Transverse colon (tissue), 4 donors: Measurements from ENCODE around the gene RANBP6. TPM values are rescaled to one million over a fixed set of nuclear protein-coding genes. Genes with fewer than 3 reads are reported as not detected.
A peak's percentile ranks its signal among the peaks of the same experiment; 100 is the strongest.

Experiments
- DNase-seq: peaks from one replicate; pipeline ENCODE4 v3.0.0-alpha.2; 2019
- H3K27ac ChIP-seq, 4 donors: fragments of 200-600 bp; sonication (generic); 2 replicates each; pipeline ENCODE4 v1.5.1; 2016 to 2018; ENCODE audit warnings: inconsistent platforms in 4 of 4
- H3K27me3 ChIP-seq: fragments of 200-600 bp; sonication (generic); 2 replicates; pipeline ENCODE4 v1.5.1; 2017; ENCODE audit warnings: inconsistent platforms
- H3K36me3 ChIP-seq, 4 donors: fragments of 200-600 bp; sonication (generic); 2 replicates each; pipeline ENCODE4 v1.5.1; 2017 to 2019; ENCODE audit warnings: inconsistent platforms in 4 of 4
- H3K4me1 ChIP-seq, 4 donors: fragments of 200-600 bp; sonication (generic); 2 replicates each; pipeline ENCODE4 v1.5.1; 2017 to 2020; ENCODE audit warnings: inconsistent platforms in 4 of 4
- H3K4me3 ChIP-seq, 4 donors: fragments of 200-600 bp; sonication (generic); 1 replicate in 1 of 4; 2 replicates in 3 of 4; pipeline versions ENCODE4 v1.5.1 to v1.6.1; 2017 to 2019; ENCODE audit warnings: inconsistent platforms in 4 of 4
- H3K9me3 ChIP-seq, 2 donors: fragments of 200-600 bp; sonication (generic); 2 replicates each; pipeline ENCODE4 v1.5.1; 2017 to 2019; ENCODE audit warnings: inconsistent platforms in 2 of 2
- EP300 ChIP-seq: sonication (generic); formaldehyde crosslinking; IDR thresholded peaks from one replicate; pipeline ENCODE4 v1.6.1; 2017; ENCODE audit warnings: antibody characterized with exemption, low read depth
- POLR2A ChIP-seq: fragments of 450-650 bp; IDR thresholded peaks from one replicate; pipeline ENCODE4 v1.6.1; 2016; ENCODE audit warnings: antibody characterized with exemption, mild to moderate bottlenecking, moderate library complexity
- POLR2AphosphoS5 ChIP-seq, 3 donors: sonication (generic); formaldehyde crosslinking; IDR thresholded peaks; one replicate each; pipeline ENCODE4 v1.6.1; 2016; ENCODE audit warnings: antibody characterized with exemption in 3 of 3
- WGBS, 2 donors: methylation state at CpG; one replicate each; pipeline ENCODE4 v1.1.5; 2018; ENCODE audit warnings: low coverage in 1 of 2; 5-methylcytosine and 5-hydroxymethylcytosine counted together
- in situ Hi-C, 4 donors: fragments of 200-750 bp; cut with MboI; loops; one replicate each; pipeline versions ENCODE4 v1.15.0 to v1.15.1; 2017; ENCODE audit warnings: low sequenced_read_pairs in 3 of 4, low pct_ligation_motif_present in 1 of 4, low pct_unique_long_range_greater_than_20kb in 1 of 4
- intact Hi-C: fragments of 100-400 bp; cut with DNase I; formaldehyde crosslinking; loops from one replicate; pipeline ENCODE4 v1.15.1; 2023; ENCODE audit warnings: low total_unique reads
- small RNA-seq, 4 donors: library from RNA; depleted of rRNA; stranded (forward); fragments of <200 nt; gene quantifications; one replicate each; pipeline ENCODE3, GENCODE V24; 2016
- total RNA-seq, 4 donors: library from RNA; depleted of rRNA; stranded (reverse); fragments of >200 nt; gene quantifications; one replicate each; pipeline ENCODE4 v1.1.0, GENCODE V29; 2016
- TF ChIP-seq, protein P1 (sequence below), 5 experiments: fragments of 200-600 bp in 3 of 5; fragments of 450-650 bp in 2 of 5; sonication (generic) in 3 of 5; IDR thresholded peaks; 1 replicate in 2 of 5; 2 replicates in 3 of 5; pipeline ENCODE4 v1.5.1; 2016 to 2017; ENCODE audit warnings: antibody characterized with exemption in 5 of 5, inconsistent platforms in 3 of 5, mild to moderate bottlenecking in 2 of 5, moderate library complexity in 1 of 5

The RANBP6 gene
- total RNA-seq, 4 donors from 2014 or later, result 8.6 to 19.8 (median 8.9) TPM

DNA sequence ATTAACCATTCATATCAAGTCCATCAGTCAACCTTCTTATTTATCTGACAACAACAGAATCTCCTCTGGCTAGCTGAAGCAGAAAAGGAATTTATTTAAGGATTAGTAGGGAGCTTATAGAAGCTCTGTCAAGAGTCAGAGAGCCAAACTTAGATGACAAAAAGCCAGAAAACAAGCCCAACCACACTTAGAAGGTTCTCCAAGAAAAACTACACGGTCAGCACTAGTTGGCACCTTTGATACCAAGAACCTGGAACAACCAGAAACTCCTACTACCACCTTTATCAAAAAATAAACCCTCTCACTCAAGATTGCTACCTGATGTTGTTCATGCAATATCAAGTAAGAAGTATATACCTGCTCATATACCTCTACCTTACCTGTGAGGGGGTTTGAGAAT is 36.9 kb downstream of the RANBP6 start:
- intact Hi-C loops, result no loop called here

DNA sequence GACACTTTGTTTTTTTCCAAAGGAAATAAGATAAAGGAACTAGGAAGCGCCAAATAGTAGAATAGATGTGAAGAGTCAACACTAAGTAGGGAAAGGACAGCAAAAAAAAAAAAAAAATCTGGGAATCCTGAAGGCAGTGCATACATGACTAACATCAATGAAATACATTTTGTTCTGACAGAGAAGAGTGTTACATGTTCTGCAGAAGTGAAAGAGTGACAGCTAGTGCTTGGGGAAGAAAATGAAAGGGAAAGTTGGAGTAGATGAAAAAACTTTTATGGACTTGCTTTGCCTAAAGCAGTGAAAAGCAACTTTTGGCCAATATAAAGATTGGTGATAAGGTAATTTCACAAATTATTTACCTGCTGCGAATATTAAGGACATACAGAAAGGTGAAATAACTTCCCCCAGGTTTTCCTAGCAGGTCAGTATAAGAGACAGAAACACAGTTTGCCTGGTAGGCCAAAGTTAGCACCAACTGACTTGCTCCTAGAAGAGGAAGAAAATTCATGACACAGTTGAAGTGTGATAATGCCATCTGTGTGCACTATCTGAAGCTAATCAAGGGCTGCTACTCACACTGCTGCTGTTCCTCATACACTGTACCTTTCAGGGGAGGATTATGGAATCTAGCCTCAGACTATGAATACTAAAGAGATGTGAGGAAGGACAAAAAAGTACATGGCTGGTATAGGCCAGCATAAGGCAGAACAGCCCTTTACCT is 38.6 kb downstream of the RANBP6 start:
- 76 to 81% methylated on average over 2 of the region's 2 CpGs for WGBS, 2 donors
- no peak overlapping the region for H3K4me3 ChIP-seq

More for the DNA sequence above, 36.9 kb downstream of the RANBP6 start:
- 70 to 73% methylated on average over 1 of the region's 1 CpG for WGBS, 2 donors
- H3K27me3 ChIP-seq, result no peaks in the 10 kb centered on the region
- peaks cover 0 to 1% (median 0%) of the 10 kb centered on the region in 4 donors for H3K36me3 ChIP-seq
- no peak for TF ChIP-seq POLR2A
- TF ChIP-seq, protein P1, sequence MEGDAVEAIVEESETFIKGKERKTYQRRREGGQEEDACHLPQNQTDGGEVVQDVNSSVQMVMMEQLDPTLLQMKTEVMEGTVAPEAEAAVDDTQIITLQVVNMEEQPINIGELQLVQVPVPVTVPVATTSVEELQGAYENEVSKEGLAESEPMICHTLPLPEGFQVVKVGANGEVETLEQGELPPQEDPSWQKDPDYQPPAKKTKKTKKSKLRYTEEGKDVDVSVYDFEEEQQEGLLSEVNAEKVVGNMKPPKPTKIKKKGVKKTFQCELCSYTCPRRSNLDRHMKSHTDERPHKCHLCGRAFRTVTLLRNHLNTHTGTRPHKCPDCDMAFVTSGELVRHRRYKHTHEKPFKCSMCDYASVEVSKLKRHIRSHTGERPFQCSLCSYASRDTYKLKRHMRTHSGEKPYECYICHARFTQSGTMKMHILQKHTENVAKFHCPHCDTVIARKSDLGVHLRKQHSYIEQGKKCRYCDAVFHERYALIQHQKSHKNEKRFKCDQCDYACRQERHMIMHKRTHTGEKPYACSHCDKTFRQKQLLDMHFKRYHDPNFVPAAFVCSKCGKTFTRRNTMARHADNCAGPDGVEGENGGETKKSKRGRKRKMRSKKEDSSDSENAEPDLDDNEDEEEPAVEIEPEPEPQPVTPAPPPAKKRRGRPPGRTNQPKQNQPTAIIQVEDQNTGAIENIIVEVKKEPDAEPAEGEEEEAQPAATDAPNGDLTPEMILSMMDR (IDR thresholded peaks at IDR 0.05), result no peak
- no peak for TF ChIP-seq EP300
- no peak for TF ChIP-seq POLR2AphosphoS5 (IDR thresholded peaks at IDR 0.05)
- no peak for DNase-seq
- H3K4me1 ChIP-seq, result peaks cover 0 to 25% (median 9%) of the 10 kb centered on the region in 4 donors
- no peak overlapping the region for H3K27ac ChIP-seq
- in situ Hi-C loops, result no loop called here
- no peak overlapping the region for H3K4me3 ChIP-seq
- H3K9me3 ChIP-seq, result no peaks in the 10 kb centered on the region

DNA sequence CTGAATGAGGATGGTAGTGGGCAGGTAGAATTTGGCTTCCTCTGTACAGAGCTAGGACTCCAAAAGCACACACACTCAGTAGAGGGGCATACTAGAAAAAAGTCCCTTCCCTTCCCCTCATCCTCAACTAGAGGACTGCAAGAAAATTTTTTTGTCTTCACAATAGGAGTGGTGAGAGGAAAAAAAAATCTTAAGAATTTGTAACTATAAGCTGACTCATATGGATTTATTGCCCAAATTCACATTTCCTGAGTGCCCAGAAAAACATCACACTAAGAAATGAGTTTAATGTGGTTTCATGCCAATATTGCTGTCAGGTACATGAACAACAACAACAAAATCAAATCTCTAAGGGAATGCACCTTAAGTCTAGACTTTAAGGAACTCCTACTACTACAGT is 43.7 kb downstream of the RANBP6 start:
- Histone ChIP-seq H3K9me3 (no peaks in the 10 kb centered on the region), H3K36me3 (peaks cover 0 to 9% (median 0%) of the 10 kb centered on the region in 4 donors), H3K4me1 (peaks cover 0 to 6% (median 3%) of the 10 kb centered on the region in 4 donors), H3K27ac (no peak overlapping the region), H3K4me3 (no peak overlapping the region), H3K27me3 (no peaks in the 10 kb centered on the region)
- no peak for DNase-seq
- in situ Hi-C loops (no loop called here), intact Hi-C loops (no loop called here)
- TF ChIP-seq POLR2AphosphoS5 (IDR thresholded peaks at IDR 0.05), result no peak
- TF ChIP-seq POLR2A, result no peak
- TF ChIP-seq EP300, result no peak
- TF ChIP-seq, protein P1 (IDR thresholded peaks at IDR 0.05), result no peak

More for the DNA sequence above, 38.6 kb downstream of the RANBP6 start:
- Histone ChIP-seq H3K27ac (peak overlapping the region in 2 of 4 donors; percentile 18 to 39), H3K4me1 (peaks cover 0 to 21% (median 6%) of the 10 kb centered on the region in 4 donors), H3K36me3 (peaks cover 0 to 9% (median 0%) of the 10 kb centered on the region in 4 donors), H3K27me3 (no peaks in the 10 kb centered on the region), H3K9me3 (no peaks in the 10 kb centered on the region)
- DNase-seq, result no peak
- intact Hi-C loops (no loop called here), in situ Hi-C loops (no loop called here)
- TF ChIP-seq, protein P1 (IDR thresholded peaks at IDR 0.05), result no peak
- TF ChIP-seq POLR2A (no peak), EP300 (no peak), POLR2AphosphoS5 (IDR thresholded peaks at IDR 0.05) (no peak)

Small RNA genes within 50 kb of the gene (small RNA-seq; reads per million reads assigned to genes)
- gene MIR4665, result 0 reads per million in 4 donors

Other genes with a start within 250 kb of the RANBP6 start
- 10 to 100 TPM; 33.3 to 46.2 (median 34.8) TPM for gene ERMP1, start 182.5 kb downstream of the RANBP6 start, total RNA-seq
- gene MLANA, start 124.7 kb downstream of the RANBP6 start, total RNA-seq, result not detected
- gene IL33, start 200.2 kb upstream of the RANBP6 start, total RNA-seq, result 10 to 100 TPM in 1 of 4 donors, 1 to 10 TPM in 3; 2.2 to 25.1 (median 6.3) TPM